GM21526 (cell line): ENCODE data around the gene CERS6.

ENCODE experiments used
- ATAC-seq: cut with Tn5 transposase; IDR thresholded peaks from one replicate; pipeline ENCODE4 v1.9.1; 2021; ENCODE audit warnings: moderate library complexity; ENCODE audit not compliant: unreplicated experiment, low FRiP score

The CERS6 gene

DNA sequence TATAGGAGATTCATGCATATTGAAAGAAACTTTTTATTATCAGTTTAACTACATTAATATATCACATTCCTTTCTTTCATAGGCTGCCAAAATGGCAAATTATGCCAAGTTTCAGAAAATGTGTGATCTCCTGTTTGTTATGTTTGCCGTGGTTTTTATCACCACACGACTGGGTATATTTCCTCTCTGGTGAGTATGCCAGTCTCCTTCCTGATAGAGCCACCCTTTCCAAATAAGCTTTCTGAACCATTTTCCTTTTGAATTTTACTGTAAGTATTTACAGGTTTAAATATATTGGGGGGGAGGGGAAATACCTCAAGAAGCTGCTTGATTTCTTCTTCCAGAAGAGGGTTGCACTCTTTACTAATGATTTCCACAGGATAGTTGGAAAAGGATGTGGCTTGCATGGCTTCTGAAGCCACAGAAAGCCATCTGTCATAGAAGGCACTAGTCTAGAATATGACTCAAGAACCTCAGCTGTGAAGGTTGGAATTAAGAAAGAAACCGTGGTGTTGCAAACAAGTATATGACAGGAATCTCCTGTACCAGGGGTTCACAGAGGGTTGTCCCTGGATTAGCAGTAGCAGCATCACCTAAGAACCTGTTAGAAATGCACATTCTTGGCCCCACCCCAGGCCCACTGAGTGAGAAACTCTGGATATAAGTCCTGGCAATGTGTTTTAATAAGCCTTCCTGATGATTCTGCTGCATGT, 261.9 kb downstream of the CERS6 start:
- no peak for ATAC-seq

DNA sequence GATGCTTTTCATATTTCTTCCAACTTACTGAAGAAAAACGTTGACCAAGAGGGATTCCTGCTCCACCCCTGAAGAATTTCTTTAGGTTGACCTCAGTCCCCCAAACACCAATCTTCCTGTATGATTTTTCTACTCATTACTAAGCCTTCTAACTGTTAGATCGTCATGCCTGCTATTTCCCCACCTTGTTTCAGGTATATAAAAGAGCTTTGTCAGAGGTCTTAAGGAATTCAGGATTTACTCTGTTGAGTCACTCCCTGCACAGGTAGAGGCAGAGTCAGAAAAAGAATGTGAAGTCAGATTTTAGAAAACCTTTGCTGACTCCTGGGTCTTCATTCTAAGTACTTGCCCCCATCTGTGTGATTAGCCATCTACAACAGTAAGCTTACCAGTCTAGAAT, 262.6 kb downstream of the CERS6 start:
- ATAC-seq = no peak

DNA sequence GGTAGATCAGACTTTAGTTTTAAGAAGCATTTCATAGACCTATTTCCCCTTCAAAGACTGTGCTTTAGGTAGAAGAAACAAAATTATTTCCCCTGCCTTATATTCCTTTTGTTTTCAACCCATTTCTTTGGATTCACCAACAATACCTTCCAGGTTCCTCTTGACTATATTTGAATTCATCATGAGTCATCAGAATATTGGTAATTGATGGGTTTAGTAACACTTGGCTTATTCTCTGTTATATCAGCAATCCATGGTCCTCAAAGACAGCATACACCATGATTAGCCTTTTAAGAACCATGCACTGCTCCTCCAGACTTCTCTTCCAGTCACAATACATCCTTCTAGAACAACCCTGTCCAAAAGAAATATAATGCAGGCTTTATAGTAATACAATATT, 263.4 kb downstream of the CERS6 start:
- no peak for ATAC-seq

DNA sequence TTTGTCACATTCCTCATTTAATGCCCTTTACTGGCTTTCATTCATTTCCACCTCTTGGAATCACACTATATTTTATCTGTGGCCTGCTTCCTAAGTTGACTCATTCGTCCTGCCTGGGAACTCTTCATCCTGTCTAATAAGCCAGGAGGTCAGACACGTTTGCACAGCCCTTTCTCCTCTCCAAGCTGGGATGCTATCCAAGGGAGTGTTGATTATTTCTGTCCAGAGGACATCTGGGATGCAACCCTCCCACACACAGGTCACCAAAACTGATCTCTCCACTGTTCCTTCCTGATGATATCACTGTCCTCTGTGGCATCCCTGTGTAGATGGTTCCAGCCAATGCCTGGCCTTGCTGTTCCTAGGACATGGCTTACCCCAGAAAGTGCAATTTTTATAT, 266.5 kb downstream of the CERS6 start:
- ATAC-seq = no peak

DNA sequence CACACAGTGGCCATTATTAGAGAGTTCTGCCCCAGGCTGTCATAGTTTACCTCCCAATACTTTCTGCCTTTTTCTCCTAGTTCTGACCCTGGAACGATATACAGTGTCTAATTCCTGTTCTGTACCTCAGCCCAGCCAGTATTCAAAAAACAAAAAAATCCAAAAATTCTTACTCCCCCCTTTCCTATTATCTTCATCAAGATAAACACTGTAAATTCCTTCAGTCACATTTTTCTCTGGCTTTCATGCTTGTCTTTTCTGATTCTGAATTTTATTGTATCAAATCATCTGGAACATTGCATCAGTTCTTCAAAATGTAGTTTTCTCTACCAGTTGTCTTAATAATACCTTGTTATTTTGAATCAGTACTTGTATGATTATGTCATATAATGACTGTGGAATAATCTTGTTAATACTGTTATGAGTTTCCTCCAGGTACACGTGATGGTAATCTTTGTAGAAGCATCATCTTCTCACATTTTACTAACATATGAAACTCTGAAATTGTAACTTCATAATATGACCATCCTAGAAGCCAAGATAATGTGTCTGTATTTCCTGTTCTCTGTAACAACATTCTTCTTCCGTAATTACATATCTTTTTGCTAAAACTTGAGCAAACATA, 267.3 kb downstream of the CERS6 start:
- ATAC-seq = no peak

DNA sequence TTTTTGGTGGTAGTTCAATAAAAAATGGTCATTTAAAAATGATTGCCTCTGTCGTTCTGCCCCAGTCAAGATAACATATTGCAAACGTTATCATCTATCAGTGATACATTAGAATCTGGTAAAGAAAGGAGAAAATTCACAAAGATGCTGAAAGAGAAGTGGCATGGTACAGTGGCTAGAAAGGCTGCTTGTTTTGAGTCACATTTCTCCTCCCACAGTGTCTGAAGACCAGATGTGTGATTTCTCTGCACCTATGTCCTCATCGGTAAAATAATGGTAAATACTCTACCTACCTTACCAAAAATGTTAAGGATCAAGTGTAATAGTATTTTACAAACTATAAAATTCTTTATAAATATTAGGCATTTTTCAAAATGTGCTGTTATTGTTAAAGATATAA, 270.3 kb downstream of the CERS6 start:
- ATAC-seq = no peak

DNA sequence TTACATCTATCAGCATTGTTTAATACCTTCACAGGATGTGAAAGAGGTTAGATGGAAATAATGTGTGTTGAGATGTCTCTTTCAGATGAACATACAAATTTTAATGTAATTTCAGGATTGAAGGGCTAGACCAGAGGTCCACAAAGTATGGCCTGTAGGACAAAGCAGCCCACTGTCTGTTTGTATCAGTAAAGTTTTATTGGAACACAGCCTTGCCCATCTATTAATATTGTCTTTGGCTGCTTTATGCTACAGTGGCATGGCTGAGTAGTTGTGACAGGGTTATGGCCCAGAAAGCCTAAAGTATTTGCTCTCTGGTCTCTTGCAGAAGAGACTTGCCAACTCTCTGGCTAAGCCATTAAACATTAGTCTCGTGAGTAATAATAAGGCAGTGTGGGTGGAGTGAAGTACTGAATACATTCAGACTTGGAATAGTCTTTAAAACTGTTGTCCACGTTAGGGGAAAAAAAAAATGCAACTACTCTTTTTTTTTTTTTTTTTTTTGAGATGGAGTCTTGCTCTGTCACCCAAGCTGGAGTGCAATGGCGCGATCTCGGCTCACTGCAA, 271.9 kb downstream of the CERS6 start:
- ATAC-seq = no peak

DNA sequence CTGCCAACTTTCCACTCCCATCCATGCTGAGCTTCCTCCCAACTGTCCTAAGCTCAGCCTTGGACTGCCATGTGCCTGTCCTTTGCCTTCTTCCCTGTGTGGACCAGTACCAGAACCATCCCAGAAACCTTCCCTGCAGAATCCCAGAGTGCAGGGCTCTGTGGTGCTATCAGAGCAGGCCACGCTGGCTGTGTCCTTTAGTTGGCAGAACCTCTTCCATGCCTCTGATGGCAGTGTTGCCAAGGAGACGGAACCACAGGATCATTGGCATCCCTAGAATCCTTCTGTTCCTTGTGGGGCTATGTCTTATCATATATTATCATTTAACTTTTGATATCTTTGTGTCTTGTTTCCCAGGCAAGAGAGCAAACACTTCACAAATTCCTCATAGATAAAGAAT, 273.4 kb downstream of the CERS6 start:
- ATAC-seq = no peak

DNA sequence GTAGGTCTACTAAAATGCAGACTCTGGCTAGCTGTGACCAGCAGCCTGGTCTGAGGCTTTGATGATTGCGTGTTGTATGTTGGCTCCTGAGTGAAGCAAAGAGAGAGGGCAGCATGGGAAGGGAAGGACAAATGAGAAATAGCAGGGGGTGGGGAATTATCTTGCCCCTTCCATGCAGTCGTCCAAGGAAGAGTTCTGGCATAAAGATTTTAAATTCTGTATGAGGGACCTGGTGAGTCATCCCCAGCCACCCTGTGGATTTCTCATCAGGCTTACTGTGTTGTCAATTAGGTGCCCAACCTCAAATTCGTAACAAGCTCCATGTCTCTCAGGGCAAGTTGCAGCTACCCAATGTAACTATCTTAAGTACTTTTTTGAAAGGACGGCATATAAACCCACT, 274.3 kb downstream of the CERS6 start:
- ATAC-seq = no peak

DNA sequence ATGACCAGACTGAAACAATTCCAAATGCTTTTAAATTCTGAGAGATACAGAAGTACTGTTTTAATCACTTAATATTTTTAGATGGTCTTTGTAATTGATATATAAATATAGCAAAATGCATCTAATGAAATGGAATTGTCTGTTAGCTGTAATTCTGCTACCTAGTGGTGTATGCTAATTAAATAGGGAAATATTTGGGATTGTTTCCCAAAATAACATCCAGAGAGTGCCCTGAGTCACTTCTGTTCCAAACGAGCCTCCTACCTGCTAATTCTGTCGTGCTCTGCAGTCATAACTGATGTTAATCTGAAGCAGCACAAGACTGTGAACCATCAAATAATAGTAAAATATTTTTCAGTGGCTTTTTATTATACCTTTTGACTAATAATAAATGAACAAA, 274.9 kb downstream of the CERS6 start:
- ATAC-seq = no peak

DNA sequence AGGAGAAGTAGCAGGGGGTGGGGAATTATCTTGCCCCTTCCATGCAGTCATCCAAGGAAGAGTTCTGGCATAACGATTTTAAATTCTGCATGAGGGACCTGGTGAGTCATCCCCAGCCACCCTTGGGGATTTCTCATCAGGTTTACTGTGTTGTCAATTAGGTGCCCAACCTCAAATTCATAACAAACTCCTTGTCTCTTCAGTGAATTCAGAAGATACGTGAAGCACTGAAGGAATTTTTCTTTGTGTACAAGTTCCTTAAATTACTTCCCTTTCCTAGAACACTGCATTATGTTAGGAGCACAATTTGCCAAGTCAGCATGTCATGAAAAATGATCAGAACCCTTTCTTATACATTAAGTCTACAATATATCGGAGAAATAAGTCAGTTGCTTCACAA, 275.5 kb downstream of the CERS6 start:
- ATAC-seq = no peak

DNA sequence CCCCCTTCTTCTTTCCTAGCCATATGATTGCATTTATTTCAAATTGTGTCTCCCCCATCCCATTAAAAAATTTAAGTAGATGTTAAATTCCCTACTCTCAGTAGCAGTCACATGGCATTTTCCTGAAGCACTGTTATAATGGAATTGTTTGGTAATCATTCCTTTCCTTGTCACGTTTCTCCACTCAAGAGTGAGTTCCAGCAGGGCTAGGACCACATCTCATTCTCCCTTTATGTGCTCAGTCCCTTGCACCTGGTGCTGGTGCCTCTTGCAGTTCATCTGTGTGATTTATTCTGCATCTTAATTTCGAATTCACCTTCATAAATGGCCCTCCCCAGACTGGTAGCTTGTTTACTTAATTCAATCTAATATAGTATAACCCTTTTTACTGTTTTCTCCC, 276.0 kb downstream of the CERS6 start:
- no peak for ATAC-seq

DNA sequence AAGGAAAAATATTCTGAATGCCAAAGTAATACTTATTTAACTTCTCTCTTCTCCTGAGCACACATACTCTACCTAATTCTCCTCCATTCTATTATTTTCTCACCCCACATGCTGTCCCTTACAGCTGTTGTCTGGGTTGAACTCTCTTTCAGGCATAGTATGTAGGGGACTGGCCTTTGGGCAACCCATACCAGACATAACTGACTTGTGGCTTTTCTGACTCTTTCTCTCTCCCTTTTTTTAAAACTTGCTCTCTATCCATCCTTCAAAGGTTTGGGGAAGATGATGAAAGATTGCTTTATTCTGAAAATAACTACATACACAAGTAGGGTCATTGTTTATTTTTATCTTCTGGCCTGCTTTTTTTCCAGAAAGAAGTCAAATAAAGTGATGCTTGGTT, 276.4 kb downstream of the CERS6 start:
- ATAC-seq = no peak

DNA sequence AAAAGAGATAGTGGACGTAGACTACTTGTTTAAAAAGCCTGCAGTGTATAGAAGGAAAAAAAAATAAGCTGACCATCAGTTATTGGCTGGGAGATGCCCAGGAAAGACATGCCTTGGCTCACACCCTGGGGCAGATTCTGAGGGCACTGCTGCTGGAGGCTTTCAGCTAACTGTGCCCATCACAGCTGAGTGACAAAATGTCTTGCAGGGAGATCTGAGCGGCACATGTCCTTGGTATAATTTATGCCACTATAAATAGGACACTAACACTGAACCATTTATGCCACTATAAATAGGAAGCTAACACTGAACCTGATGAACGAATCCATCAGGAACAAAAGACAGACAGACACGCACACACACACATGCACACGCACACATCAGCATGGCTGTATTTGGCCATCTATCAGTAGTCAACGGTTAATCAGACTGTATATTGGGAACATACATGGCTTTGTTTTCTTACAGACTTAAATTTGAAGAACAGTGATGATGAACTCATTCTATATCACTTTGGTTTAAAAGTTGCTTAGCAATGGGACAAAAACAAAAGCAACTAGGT, 278.2 kb downstream of the CERS6 start:
- no peak for ATAC-seq

DNA sequence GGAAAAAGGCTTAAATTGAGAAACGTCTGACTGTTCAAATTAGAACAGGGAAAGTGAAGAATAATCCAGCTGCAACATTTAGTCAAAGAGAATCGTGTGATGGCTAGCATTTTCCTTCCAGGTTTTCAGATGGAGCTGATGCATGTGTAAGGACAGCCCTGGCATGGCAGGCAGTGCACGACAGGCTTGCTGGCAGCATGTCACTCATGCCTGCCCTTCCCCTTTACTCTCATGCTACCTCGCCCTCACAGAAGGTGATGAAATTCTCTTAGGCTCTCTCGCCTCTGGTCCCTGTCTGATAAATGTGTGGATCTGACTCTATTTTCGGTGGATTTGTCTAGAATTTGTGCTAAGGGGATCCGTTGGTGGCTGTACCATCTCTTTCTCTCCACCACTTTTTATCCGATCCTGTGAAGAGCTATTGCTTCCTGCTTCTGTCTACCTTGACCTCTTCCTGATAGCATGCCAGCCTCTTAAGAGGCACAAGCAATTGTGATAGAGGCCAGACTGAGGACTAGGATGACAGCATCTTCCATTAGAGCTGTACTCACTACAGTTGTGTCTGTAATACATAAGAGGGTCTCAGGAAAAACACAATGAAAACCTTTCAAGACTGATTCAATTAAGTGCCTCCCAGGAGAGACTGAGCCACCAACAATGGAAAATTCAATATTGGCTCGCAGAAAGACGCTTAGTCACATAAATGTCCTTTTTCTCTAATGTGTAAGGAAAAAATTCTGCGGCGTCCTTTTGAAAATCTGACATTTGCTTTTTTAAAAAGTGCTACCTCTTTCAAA, 280.8 kb downstream of the CERS6 start:
- ATAC-seq = no peak

DNA sequence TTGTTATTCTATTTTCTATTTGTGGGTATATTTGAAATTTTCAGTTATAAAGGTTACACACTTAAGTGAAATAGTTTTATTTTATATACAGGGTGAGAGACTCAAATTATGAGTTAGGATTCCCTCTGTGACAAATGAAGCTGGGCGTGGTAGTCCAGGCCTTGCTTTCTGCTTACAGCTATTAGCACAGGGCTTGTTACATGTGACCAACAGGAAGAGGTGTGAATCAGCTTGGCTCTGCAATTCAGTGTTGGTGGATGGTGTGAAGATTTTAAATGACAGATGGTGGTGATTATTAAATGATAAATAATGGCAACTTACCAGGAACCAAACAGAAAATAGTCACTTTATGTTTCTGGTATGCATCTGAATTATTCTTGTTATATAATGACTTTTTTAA, 282.0 kb downstream of the CERS6 start:
- no peak for ATAC-seq

DNA sequence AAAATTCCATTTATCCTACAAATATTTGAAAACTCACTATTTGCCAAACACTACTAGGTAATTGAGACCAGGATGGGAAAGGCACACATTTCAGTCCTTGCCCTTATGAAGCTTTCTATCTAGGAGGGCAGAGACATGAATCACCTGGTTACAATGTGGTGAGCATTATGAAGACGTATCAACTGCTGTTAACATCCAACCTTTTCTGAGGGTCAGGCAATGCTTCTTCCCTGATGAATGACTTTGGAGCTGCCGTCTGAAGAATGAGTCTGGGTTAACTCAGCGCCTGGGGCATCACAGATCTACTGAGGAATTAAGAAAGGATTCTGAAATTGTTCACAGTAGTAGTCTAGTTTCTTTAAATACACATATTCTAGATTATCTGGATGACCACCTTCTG, 284.3 kb downstream of the CERS6 start:
- no peak for ATAC-seq

DNA sequence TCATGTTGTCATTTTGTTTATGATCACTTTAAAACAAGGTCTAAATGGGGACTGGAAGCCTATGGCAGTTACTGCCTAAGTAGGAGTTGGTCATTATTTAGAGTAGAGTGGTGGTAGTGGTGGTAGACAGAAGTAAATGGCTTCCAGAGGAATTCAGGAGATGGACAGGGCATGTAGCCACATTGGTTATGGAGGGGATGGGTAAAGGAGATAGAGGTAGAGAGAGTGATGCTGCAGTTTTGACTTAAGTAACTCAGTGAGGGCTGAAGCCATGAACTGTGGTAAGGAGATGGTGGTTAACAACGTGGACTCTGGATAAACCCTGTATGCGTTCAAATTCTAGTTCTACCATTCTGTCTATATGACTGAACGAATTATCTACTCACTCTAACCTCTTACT, 284.7 kb downstream of the CERS6 start:
- no peak for ATAC-seq

DNA sequence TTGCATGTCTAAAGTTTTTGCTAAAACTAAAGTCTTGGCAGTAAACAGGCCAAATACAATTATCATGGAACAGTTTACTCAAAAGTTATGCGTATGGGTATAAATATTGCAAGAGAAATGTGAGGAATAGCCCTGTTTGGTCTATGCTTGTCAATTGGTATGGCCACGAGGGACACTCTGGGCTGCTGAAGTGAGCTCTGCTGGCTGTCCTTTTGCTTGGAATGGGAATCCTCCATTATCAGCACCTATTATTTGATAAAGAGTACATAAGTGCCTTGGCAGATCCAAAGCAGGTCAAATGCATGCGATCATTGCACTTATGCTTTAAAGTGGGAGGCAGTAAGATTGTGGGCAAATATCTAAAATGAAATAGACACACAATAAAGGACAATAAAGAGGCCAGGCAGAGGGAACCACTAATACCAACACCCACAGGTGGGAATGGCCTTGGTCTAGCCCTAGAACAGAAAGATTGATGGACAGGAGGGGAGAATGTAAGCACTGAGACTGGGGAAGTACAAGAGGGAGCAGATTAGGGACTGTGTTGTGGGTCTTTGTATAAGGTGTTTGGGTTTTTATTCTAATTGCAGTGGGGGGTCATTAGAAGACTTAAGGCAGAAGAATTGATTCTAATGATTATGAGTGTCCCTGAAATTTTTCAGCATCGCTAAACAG, 286.3 kb downstream of the CERS6 start:
- ATAC-seq = no peak

DNA sequence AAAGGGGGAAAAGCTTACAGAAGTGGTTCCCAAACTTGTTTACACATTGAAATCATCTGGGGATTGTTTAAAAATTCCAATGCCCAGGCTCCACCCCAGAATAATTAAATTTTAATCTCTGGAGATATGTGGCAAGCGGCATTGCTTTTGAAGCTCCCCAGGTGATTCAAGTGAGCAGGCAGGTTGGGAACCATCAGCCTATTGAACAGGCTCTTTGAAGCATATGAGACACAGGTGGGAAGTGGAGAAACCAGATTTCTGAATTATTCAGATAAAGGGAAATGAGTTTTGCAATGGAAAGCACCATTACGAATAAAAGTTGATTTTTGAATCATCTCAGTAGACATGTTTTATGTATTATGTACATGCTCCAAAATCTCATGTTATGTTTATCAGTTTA, 288.8 kb downstream of the CERS6 start:
- no peak for ATAC-seq

DNA sequence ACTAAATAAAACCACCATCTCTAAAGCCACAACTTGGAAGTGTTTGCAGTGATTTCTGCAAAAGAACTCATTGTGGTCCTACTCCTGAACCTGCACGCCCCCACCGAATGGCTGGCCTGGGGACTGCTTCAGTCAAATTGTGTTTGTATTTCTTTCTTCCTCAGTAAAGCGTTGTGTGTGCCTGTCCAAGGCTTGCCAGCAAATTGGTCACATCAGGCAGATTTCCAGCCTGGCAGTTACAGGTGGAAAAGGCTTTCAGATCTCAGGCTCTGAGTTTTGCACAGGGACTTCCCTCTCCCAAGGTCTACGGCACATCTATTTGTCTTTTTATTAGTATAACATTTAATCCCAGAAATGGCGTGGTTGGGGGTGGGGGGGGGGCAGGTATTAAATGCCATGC, 292.4 kb downstream of the CERS6 start:
- no peak for ATAC-seq
